Thoracic aorta (tissue), 2 donors: ENCODE results near the gene SH2D3A. TPM values are rescaled to one million over a fixed set of nuclear protein-coding genes. Genes with fewer than 3 reads are reported as not detected.
"Not testable (repeated sequence)": the region's sequence is repeated elsewhere in the genome, so short reads cannot be mapped to it uniquely, and the experiment has no call there.

Experiments
- ATAC-seq: fragments of 150-250 bp; one replicate; pipeline ENCODE4 v1.8.0; 2017; ENCODE audit warnings: low read depth; ENCODE audit not compliant: insufficient number of reproducible peaks, low FRiP score
- DNase-seq: peaks from one replicate; pipeline ENCODE4 v3.0.0-alpha.2; 2020; ENCODE audit warnings: low spot score
- H3K27ac ChIP-seq, 2 donors: fragments of 200-600 bp; sonication (generic); 1 replicate in 1 of 2; 2 replicates in 1 of 2; pipeline ENCODE4 v1.5.1; 2016; ENCODE audit warnings: mild to moderate bottlenecking in 2 of 2, moderate library complexity in 2 of 2
- H3K27me3 ChIP-seq: fragments of 200-600 bp; sonication (generic); replicated peaks from 2 replicates; pipeline ENCODE4 v1.6.0; 2016; ENCODE audit warnings: mild to moderate bottlenecking; ENCODE audit not compliant: insufficient read depth
- H3K36me3 ChIP-seq: fragments of 200-600 bp; sonication (generic); one replicate; pipeline ENCODE4 v1.5.1; 2016
- H3K4me1 ChIP-seq, 2 donors: fragments of 200-600 bp; sonication (generic); 1 replicate in 1 of 2; 2 replicates in 1 of 2; pipeline versions ENCODE4 v1.5.1 to v1.6.0; 2016; ENCODE audit warnings: low read depth in 2 of 2, mild to moderate bottlenecking in 1 of 2; ENCODE audit not compliant: control insufficient read depth in 1 of 2
- H3K4me3 ChIP-seq: fragments of 200-600 bp; sonication (generic); 2 replicates; pipeline ENCODE4 v1.5.1; 2016; ENCODE audit warnings: mild to moderate bottlenecking
- H3K9me3 ChIP-seq: fragments of 200-600 bp; sonication (generic); 2 replicates; pipeline ENCODE4 v1.5.1; 2016
- total RNA-seq, 2 donors: library from RNA; depleted of rRNA; stranded (reverse); fragments of >200 nt; gene quantifications; one replicate each; pipeline versions ENCODE4 v1.1.0 to v1.2.3, GENCODE V29; 2016
- TF ChIP-seq, protein P1 (sequence below): fragments of 200-600 bp; sonication (generic); IDR thresholded peaks from one replicate; pipeline ENCODE4 v1.5.1; 2019; ENCODE audit warnings: antibody characterized with exemption

The SH2D3A gene
- total RNA-seq, 2 donors from 2014 or later: 0.68 to 7.1 TPM

DNA sequence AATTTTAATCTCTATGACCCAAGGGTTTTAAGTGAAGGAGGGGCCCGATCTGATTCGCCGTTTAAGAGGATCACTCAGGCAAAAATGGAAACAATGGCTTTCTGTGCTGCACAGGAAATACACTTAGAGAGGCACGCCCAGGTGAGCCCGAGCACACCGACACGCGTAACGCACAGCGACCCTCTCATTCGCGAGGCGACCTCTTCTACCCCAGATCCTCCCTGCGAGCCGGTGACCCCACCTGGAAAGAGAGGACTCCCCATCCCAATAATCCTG is 216 bp downstream of the SH2D3A start:
- DNase-seq: no peak
- Histone ChIP-seq H3K4me3 (peak overlapping the region; percentile 62), H3K27me3 (no peaks in the 10 kb centered on the region), H3K9me3 (no peaks in the 10 kb centered on the region), H3K4me1 (peaks cover 2 to 9% of the 10 kb centered on the region in 2 donors), H3K36me3 (no peaks in the 10 kb centered on the region), H3K27ac (no peak overlapping the region)
- no peak for ATAC-seq
- TF ChIP-seq, protein P1, sequence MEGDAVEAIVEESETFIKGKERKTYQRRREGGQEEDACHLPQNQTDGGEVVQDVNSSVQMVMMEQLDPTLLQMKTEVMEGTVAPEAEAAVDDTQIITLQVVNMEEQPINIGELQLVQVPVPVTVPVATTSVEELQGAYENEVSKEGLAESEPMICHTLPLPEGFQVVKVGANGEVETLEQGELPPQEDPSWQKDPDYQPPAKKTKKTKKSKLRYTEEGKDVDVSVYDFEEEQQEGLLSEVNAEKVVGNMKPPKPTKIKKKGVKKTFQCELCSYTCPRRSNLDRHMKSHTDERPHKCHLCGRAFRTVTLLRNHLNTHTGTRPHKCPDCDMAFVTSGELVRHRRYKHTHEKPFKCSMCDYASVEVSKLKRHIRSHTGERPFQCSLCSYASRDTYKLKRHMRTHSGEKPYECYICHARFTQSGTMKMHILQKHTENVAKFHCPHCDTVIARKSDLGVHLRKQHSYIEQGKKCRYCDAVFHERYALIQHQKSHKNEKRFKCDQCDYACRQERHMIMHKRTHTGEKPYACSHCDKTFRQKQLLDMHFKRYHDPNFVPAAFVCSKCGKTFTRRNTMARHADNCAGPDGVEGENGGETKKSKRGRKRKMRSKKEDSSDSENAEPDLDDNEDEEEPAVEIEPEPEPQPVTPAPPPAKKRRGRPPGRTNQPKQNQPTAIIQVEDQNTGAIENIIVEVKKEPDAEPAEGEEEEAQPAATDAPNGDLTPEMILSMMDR: no peak

DNA sequence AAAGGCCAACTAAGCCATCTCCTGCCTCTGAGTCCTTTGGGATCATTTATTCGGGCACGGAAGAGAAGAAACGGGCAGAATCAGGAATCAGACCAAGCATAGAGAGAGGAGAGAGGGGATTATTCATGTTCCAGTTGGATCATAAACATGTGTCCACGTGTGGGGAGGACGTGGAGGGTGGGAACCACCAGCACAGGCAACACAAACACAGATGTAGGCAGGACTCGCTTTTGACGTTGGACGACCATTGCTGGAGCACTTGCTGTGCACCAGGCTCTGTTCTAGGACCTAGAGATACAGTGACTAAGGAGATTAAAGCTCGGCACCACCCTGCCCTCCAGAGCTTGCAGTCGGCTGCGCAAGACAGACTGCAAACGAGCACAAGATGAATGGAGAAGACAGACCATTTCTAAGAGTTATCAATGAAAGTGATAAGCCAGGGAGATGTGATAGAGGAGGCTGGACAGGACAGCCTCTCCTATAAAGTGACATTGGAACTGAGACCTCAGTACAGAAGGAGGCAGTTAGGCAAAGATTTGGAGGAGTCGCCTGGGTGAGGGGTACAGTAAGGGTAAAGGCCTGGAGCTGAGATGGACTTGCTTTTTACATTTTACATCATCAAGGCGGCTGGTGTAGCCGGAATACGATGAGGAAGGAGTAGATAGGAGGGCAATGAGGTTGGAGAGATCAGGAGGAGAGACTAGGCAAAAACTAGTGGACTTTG is 716 bp downstream of the SH2D3A start:
- Histone ChIP-seq H3K27me3 (no peaks in the 10 kb centered on the region), H3K27ac (no peak overlapping the region), H3K9me3 (no peaks in the 10 kb centered on the region), H3K4me1 (peaks cover 2 to 9% of the 10 kb centered on the region in 2 donors), H3K4me3 (peak overlapping the region; percentile 62), H3K36me3 (no peaks in the 10 kb centered on the region)
- ATAC-seq (no peak), DNase-seq (no peak)
- TF ChIP-seq, protein P1: no peak

DNA sequence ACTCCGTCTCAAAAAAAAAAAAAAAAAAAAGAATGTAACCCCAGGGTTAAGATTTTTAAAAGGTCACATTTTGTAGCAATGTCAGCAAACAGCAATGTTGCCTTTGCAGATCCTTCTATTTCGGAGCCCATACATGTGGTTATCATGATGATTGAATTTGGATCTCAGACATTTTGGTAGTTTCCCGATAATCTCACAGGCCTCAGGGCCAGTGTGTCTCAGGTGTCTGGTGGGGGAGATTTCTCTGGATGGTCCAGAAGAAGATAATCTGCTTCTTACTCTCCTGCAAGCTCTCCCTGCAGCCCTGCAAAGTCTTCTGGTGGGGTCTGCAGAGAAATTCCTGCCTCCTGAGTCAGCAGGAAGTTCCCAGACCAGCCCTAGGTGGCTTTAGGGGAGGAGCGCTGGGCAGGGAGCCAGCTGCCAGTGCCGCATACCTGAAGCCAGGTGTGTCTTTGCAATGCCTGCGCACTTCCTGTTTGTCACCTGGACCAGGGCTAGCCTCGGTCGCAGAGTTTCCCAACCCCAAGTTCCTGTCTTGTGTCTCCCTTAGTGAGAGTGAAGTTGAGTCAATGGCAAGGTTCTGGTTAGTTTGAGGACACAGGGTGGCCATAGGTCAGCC is 1.4 kb downstream of the SH2D3A start:
- Histone ChIP-seq H3K4me3 (no peak overlapping the region), H3K27me3 (no peaks in the 10 kb centered on the region), H3K9me3 (no peaks in the 10 kb centered on the region), H3K4me1 (peaks cover 2 to 9% of the 10 kb centered on the region in 2 donors), H3K36me3 (no peaks in the 10 kb centered on the region), H3K27ac (no peak overlapping the region)
- ATAC-seq (no peak), DNase-seq (no peak)
- TF ChIP-seq, protein P1: no peak

DNA sequence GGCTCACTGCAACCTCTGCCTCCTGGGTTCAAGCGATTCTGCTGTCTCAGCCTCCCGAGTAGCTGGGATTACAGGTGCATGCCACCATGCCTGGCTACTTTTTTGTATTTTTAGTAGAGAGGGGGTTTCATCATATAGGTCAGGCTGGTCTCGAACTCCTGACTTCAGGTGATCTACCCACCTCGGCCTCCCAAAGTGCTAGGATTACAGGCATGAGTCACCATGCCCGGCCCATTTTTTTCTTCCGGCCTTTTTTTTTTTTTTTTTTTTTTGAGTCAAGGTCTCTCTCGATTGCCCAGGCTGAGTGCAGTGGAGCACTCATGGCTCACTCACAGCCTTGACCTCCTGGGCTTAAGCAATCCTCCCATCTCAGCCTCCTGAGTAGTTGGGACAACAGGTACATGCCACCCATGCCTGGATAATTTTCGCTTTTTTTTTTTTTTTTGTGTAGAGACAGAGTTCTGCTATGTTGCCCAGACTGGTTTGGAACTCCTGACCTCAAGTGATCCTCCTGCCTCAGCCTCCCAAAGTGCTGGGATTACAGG is 4.9 kb downstream of the SH2D3A start:
- not testable (repeated sequence) for H3K36me3 ChIP-seq, H3K4me3 ChIP-seq, H3K9me3 ChIP-seq, H3K4me1 ChIP-seq, H3K27me3 ChIP-seq, ATAC-seq, DNase-seq, H3K27ac ChIP-seq

DNA sequence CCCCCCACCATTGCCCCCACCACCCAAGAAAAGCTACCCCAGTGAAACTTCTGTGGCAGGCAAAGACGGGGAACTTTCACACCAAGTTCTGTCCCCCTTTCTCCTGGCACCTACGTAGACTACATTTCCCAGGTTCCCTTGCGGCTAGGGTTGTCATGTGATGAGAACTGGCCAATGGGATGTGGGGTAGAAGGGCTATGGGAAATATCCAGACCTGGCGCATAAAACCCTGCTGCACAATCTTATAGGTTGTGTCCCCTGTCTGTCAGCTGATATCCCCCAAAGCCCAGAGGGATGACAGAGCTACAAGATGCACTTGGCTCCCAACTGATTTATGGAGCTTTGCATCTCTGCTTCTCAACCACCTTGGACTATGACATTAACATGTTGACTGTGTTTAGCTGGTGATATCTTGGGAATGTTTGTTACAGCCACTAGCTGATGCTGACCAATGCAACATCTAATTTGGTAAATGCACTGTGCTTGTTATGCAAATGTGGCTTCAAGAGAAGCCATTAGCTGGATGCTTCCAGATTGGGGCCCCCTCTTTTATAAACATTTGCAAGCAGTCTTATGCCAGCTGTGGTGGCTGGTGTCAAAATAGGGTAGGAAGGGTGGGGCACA is 6.1 kb downstream of the SH2D3A start:
- TF ChIP-seq, protein P1: no peak
- Histone ChIP-seq H3K4me3 (no peak overlapping the region), H3K27ac (no peak overlapping the region), H3K4me1 (no peaks in the 10 kb centered on the region), H3K27me3 (no peaks in the 10 kb centered on the region), H3K36me3 (no peaks in the 10 kb centered on the region), H3K9me3 (no peaks in the 10 kb centered on the region)
- DNase-seq (no peak), ATAC-seq (no peak)
